NCI-H1436 (cell line): ENCODE measurements around the gene SETD3.

Source experiments
- DNase-seq: peaks from one replicate; lab custom pipeline; 2025; lab: John Stamatoyannopoulos, UW

The SETD3 gene

DNA sequence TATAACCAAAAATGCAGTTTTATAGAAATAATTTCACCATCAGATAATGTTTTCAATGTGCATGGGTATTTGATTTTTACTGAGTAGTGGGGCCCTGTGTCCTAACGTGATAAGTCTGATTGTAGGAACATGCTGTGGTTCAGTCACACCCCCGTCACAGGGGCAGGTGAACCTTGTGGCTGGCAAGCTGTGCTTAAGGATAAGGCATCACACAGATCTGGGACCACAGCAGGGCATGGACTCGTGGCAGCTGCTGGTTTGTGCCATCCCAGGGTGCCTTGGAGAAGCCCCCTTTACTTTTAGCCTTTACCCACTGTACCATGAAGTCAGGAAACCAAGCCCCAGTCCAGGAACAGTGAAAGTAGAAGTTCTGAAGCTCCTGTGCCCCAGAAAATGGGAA is 17.2 kb upstream of the SETD3 start:
- DNase-seq, result no peak

DNA sequence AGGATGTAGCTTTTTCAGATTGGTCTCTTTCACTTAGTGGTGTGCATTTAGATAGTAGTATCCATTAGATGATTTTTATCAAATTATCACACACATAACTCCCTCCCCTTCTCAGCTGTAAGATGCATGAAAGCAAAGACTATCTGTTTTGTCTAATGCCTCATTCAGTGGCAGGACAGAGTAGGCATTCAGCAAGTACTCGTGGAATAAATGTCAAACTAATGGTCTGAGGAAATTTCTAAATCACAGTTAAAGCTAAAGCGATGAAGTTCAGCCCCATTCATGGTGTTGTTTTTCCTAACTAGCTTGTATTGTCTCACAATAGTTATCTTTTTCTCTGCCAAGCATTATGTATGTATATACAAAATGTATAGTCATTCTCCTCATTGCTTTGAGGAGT is 16.7 kb upstream of the SETD3 start:
- no peak for DNase-seq

DNA sequence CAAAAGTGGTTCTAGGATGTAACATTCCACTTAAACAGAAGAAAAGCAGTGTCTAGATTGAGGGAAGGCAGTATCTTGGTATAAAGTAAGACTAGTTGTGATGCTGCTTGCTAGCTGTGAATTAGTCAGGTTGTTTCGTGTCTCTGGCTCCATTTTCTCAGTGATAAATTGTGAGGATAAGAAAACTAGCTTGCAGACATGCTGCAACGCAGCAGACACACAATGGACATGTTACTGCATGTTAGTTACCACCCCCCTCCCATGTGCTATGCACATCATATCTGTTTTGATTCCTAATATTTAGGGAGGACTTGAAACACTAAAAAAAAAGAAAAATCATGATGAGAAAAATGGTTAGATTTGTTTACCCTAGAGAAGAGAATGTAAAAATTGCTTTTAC is 3.4 kb upstream of the SETD3 start:
- DNase-seq, result no peak

DNA sequence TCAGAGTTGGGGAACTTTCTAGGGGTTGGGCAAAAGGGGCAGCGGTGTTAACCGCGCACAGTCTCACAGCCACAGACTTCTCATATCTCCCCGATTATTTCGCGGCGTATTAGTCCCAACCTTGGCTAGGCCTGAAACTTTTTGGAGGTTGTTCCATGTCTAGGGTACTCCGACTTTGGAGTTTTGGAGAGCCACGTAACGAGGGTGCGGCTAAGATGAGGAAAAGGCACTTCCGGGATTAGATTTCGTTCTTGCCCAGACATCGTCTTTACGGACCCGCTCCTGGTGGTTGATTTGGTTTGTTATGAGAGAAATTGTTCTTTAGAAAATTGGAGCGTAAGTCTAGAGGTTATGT is 1.1 kb upstream of the SETD3 start:
- DNase-seq, result no peak

DNA sequence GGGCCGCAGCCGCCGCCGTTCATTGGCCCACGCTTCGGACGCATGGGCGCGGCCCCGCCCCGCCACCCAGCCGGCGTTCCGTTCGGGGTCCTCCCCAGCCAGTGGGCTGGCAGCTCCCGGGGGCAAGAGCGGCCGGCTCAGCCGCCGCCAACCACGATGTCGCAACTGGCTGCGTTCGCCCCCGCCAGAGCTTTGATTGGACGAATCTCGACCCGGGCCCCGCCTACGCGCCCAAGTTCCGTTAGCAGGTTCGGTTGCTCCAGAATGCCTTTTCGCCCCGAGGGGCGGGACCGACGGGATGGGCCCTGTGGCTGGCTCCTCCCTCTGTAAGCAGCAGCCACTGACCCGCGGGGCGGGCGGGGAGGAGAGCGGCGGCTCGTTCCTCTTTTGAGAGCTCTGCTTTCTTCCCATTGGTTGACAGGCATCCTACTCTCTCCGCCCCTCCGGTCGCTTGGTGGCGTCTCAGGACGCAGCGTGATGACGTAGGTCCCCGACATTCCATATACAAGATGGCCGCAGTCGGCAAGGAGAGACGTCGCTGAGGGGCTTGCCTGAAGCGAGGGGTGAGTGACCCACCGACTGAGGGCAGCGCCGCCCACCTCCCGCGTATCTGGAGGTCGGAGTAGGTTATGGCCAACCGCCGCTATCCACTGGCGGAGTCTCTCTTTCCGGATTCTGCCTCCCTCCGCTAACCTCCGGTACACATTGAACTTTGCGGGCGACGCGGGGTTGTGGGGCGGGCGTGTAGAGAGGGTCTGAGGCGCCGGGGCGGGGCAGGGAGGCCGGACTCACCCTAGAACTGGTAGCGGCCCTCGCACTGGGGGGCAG is 472 bp upstream of the SETD3 start, which contains the start of gene CCNK:
Gene CCNK (plus strand): TSS at position 493 of the 828 bp plus-strand sequence. CDS start 11,269 bp downstream, outside the sequence.
- DNase-seq, result peak; percentile 100

DNA sequence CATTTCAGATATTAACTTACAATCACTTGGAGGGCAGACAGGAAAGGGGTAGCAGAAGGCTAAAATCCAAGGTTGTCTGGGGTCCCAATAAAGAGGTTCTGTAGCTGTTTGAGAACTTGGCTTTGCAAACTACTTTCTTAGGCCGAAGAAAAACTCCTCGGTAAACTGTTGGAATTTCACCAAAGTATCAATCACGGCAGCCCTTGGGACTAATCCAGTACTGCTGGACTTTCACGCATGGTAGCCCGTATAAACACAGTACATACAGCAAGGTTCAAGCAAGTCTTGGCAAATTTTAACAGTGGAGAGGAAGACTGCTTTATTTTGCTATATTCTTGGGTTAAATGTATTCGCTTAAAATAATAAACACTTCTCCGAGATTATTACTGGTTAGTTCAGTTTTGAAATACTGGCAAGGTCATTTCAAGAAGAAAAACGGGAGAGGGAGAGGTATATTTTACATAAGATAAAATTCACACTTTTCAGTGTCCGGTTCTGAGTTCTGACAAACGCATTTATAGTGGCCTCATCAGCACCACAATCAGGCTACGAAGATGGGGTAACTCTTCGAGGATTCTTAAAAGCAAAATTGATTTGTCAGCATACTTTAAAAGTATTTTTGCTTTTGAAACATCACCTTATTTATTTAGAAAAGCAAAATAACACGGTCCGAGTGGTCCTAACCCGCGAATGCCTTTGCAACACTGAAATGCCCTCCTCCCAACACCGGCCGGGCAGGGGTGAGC is 1.3 kb downstream of the SETD3 start:
- no peak for DNase-seq

DNA sequence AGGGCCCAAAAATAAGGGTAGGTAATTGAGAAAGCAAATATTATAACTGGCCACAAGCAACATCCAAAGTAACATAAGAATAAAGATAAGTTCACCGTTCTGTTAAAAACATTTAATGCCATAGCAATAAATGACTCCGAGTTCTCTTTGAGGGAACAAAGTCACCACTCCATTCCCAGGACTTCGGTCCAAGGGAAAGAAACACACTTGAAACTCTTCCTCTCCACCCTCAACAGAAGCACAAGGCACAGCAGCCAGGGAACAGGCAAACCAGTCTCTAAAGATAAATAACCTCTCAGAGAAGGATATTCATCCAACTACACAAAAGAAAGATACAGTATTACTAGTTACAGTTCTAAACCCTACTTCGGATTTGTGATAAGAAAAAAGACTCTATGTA is 2.5 kb downstream of the SETD3 start:
- no peak for DNase-seq

DNA sequence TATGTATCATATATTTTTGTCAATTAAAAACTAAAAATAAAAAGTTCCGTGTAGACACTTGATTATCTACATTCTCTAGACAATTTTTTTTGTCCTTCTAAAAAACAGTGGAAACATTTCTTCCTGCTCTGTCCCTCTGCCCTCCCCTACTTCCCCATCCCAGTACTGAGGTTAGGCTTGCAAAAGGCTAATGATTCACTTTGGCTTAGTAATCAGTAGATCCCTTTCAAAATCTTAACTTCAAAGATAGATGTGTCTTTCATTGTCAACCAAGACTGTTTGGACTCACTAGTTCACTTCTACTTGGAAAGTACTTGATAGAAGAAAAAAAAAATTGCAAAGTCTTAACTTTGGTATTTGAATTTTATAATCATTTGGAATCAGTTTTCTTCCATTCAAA is 3.8 kb downstream of the SETD3 start:
- DNase-seq, result no peak

DNA sequence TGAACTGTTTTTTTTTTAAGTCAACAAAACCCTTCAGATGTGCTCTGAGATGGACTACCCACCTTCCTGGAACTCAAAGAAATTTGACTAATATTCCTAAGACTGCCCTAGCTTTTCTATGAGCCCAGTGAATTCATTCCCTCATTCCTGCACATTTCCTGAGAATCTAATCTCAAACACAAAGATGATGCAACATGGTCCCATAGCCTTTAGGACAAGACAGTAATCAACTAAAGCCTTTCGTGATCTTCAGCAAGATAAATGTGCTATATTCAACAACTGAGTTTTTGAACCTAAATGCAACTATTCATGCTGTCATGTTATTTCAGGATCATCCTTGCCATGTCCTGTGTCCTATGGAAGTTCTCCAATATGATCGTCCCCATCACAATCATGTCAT is 5.0 kb downstream of the SETD3 start:
- no peak for DNase-seq

DNA sequence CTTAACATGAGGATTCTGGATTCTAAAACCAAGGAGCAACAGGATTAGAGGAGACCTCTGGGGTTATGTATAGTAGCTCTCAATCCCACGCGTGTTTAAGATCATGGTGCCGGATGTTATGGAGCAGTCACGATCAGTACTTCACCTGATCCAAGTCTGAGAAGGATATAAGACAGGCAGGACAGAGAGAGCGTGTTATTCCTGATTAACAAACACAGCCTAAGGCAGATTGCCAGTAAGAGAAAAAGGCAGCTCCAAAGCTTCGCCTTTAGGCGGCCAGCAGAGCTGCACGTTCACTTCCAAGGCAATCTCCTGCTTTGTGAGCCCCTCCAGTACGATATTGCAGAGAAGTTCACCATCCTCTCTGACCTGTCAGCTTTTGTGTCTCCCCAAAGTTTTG is 5.5 kb downstream of the SETD3 start:
- no peak for DNase-seq

DNA sequence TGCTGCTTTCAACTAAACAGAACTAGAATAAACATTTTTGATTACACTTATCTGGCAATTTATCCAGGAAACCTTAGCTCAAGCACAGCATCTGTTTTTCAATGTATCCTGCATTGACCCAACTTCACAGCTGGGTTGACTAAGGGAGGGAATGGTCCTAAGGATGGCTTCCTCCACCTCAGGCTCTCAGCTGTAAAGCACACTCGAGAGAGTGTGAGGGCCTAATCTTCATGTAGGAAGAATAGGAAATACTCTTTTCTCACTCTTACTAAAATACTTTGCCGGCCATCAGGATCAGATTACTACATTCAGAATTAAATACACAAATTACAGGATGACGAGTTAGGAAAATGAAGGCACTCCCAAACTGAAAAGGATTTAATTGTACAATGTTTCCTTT is 7.2 kb downstream of the SETD3 start:
- no peak for DNase-seq

DNA sequence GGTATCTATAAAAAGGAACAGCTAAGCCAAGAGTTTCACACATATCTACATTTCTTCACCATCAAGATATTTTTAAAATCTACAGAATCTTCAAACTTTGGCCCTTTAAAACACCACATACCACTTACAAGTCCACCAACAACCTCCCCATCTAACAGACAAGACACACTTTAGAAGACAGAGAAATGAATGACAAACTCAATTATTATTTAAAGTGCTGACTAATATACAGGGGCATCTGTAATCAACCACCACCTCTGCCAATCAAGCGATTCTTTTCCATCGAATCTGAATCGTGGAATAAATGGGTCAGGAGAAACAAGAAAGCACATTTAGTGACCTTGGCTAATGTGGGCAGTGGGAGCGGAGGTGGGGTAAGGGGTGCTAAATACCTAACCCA is 7.7 kb downstream of the SETD3 start:
- no peak for DNase-seq

DNA sequence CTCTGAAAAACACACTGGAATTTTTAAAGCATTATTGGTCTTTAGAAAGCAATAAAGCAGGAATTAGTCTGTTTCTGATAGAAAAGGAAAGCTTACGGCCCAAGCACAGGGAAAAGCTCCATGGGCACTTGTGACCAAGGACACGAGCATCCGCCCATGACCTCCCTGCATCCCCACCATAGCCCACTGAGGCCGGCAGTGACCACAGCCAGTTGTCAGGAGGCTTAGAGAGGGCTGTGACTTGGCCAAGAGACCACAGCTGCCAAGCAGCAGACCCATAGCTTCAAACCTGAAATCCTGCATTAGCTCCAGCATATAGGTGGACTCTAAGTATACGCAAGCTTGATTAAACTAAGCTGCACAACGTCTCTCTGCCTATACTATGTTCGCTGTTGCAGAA is 8.9 kb downstream of the SETD3 start:
- no peak for DNase-seq

DNA sequence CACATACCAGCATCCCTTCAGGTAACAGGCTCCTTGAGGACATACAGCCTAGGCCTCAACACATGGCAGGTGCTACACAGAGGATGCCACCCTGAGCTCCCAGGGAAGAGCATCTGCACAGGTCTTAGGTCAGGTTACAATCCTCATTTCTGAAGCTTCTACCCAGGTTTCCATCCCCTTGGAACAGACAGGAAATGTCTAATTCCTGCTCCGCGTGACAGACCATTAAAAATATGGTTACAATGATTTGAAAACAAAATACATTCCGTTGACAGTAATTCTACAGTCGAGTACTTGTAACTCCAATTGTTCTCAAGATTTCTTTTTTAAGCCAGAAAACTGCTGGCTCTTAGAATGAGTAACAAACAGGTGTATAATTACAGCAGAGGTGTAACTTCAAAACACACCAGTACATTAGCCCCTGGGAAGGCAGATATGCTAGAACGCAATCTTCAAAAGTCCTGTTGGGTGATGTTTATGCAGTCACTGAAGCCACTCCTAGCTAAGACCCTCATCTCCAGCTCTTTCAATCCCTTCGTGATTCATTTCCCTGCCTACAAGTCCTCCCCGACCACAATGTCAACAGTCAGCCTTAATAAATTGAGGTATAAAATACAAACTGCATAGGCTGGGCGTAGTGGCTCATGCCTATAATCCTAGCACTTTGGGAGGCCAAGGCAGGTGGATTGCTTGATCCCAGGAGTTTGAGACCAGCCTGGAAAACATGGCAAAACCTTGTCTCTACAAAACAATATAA is 11.6 kb downstream of the SETD3 start:
- no peak for DNase-seq

DNA sequence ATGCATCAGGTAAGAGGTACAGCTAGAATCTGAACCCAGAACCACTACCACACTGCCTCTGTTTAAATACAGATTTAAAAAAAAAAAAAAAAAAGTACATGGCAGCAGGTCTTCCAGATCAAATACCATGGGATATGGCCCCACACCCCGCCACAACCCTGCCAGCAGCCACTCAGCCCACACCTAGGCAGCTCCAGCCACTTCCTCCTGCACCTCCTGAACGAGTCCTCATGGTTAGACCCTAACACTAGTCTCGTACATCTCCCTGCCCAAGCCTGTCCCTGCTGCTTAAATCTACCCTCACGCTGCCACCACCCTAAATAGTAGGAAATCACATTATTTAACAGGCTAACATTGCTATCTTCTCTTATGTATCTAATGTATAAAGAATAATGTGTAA is 12.6 kb downstream of the SETD3 start:
- no peak for DNase-seq

DNA sequence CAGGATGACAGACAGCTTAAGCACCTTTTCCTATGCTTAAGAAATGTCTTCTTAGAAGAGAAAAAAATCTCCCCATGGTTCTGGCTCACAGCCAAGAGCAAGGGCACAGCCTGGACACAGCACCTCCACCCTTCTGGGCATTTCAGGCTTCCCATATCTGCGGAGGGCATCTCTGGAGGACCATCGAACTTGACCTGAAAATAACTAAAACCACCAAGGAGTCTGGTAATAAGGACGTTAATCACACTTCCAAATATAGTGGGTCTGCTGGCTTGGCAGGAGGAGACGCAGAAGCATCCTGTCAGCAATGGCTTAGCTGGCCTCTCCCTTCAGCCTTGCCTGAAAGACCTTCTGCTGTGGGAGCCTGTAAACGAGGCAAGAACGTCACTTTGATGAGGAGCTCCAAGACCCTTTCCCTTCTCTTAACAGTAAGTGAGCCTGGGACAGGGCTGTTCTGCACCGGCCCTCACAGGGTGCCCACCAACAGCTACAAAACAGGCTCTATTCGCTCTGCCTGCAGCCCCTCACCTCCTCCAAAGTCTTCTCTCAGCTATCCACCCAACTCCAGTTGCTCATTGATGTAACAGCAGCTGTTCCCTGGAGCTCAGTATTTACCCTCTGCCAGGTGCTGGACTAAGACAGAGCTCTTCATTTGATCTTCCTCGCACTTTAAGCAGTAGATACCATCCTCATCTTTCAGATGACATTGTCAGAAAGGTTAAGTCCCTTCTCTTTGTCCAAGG is 13.2 kb downstream of the SETD3 start:
- no peak for DNase-seq

DNA sequence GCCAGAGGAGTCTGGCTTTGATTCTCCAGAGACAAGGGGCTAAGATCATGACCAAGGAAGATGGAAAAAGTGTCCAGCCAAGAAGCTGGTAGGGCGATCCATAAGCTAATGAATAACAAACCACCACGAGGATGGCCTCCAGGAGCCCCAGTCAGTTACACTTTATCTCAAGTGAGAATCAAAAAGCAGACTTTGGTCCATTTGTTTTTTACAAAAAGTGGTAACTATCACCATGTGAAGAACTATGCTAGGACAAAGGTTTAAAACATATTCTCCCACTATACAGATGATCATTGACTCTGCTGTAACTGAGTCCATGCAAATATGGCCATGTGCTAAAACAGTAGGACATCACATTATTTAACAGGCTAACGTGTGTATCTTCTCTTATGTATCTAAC is 13.9 kb downstream of the SETD3 start:
- DNase-seq, result no peak

DNA sequence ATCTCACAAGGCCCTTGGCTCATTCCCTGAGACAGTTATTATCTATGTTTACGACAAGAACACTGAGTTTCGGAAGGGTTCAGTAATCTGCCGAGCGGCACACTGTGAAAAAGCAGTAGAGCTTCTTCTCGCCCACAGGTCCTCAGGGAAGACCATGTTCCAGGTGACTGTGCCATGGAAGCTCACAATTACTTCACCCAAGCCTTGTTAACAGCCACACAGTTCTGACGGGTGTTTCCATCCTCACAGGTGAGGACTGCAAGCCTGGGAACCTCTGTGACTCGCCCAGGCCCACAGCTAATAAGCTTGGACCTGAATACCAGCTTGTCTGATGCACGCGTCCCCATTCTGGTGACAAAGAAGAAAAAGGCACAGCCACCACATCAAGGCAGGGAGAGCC is 15.4 kb downstream of the SETD3 start:
- DNase-seq, result no peak

DNA sequence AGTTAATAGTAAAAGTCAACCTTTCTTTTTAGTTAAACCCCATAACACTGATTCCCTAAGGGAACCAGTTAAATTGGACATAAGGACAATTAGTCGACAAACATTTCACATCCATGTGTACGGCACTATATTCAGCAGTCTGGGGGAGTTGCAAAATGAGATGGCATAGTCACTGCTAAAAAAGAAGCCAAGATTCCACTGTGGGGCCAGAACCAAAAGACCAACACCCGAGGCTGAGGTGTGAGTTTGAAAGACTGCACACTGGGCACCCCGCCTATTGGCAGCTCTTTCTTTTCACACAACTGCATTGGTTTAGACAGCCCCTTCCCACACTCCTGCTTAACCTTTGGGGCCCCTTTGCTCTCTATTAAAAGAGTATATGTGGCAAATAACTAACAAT is 16.7 kb downstream of the SETD3 start:
- no peak for DNase-seq

DNA sequence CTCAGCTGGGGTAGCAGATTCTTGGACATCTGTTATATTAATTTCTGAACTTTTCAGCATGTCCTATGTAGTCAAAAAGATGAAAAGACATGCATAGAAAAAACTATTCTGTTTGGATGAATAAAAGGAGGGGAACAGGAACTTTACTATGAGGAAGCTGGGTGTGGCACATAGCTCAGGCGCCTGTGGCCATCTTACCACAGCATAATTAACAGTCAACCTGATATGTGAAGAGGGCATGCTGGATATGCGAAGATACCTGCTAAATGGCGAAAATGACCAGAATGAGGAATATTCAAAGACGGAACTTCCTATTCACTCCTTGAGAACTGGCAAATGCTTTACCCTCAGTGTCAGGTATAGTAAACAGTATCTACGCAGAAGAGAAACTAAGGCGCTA is 18.4 kb downstream of the SETD3 start:
- no peak for DNase-seq

DNA sequence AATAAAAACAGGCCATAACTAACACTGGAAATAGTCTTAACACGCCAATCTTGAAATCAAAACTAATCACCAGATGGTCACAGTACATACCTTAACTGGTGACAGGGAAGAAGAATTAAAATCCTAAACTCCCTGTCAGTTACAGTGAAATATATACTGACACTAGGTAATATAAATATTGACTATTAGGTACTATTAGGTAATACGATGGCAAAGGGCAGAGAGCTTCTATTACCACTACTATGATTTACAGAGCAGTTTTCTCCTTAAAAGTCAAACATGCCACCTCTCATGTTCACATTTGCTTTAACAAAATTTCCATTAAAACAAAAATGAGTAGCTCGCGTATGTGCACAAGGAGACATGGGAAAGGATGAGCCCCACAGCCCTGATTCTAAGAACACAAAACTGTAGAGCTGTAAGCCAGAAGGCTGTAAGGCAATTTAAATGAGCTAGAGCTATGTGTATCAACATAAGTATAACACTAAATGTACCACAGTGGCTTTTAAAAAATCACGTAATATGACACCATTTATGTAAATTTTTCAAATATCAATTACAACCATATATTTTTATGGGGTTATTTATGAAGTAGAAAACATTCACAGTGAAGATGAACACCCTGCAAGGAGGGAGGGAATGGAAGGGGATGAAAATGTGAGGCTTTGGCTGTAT is 19.1 kb downstream of the SETD3 start:
- no peak for DNase-seq

DNA sequence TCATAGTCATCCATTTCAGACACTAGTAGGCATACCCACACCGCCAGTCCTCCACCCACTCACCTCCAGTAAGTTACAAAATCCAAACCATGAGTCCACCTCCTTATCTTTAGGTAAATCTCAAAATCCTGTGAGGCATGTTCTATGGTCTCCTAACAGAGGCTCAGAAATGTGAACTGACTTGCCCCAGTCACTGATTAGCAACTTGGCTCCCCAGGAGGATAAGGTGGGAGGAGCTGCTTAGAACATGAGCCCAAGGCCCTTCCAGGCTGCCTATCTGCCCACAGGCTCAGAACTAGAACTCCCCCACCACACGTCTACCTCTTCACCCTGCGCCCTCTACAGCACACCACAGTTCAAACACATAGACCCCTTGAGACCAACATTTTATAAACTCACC is 19.9 kb downstream of the SETD3 start:
- DNase-seq, result no peak
